Activated CD8-positive, alpha-beta memory T cell treated with anti-CD3 and anti-CD28 coated beads, Interleukin-2, amount 50 U/mL, for 1 hour (primary cell): ENCODE data around the gene IRS1.

ENCODE experiments used
- DNase-seq: peaks from one replicate; pipeline ENCODE4 v3.0.0-alpha.2; 2020; ENCODE audit errors: extremely low read depth

IRS1 gene

GRCh38 chr2:226721541-226721940, 78.1 kb downstream of the IRS1 start:
- no peak for DNase-seq

- no peak for DNase-seq
These were observed 78.7 kb downstream of the IRS1 start for GRCh38 chr2:226720948-226721347.

GRCh38 chr2:226717719-226718118, 81.9 kb downstream of the IRS1 start:
- no peak for DNase-seq

- DNase-seq = no peak
These were observed 83.5 kb downstream of the IRS1 start for GRCh38 chr2:226716126-226716525.

- DNase-seq = no peak
These were observed 84.2 kb downstream of the IRS1 start for GRCh38 chr2:226715347-226715990.

GRCh38 chr2:226712941-226713340, 86.7 kb downstream of the IRS1 start:
- no peak for DNase-seq

GRCh38 chr2:226711606-226712296, 87.9 kb downstream of the IRS1 start:
- no peak for DNase-seq

- no peak for DNase-seq
These were observed 92.1 kb downstream of the IRS1 start for GRCh38 chr2:226707499-226707898.

- no peak for DNase-seq
These were observed 93.7 kb downstream of the IRS1 start for GRCh38 chr2:226705965-226706364.

GRCh38 chr2:226705133-226705886, 94.3 kb downstream of the IRS1 start:
- no peak for DNase-seq

GRCh38 chr2:226703514-226703913, 96.1 kb downstream of the IRS1 start:
- no peak for DNase-seq

GRCh38 chr2:226702376-226702775, 97.2 kb downstream of the IRS1 start:
- DNase-seq = no peak

- no peak for DNase-seq
These were observed 98.6 kb downstream of the IRS1 start for GRCh38 chr2:226701052-226701451.

GRCh38 chr2:226699321-226699720, 100.3 kb downstream of the IRS1 start:
- no peak for DNase-seq

GRCh38 chr2:226698671-226699070, 100.9 kb downstream of the IRS1 start:
- DNase-seq = no peak

- no peak for DNase-seq
These were observed 104.9 kb downstream of the IRS1 start for GRCh38 chr2:226694586-226695284.

- no peak for DNase-seq
These were observed 105.5 kb downstream of the IRS1 start for GRCh38 chr2:226694149-226694548.

GRCh38 chr2:226693521-226693920, 106.1 kb downstream of the IRS1 start:
- DNase-seq = no peak

GRCh38 chr2:226692521-226693126, 107.0 kb downstream of the IRS1 start:
- DNase-seq = no peak

- DNase-seq = no peak
These were observed 108.4 kb downstream of the IRS1 start for GRCh38 chr2:226691255-226691654.

GRCh38 chr2:226690461-226691024, 109.1 kb downstream of the IRS1 start:
- DNase-seq = no peak
